ENCODE measurements around the gene CHD1. TPM values are rescaled to one million over a fixed set of nuclear protein-coding genes. Genes with fewer than 3 reads are reported as not detected.
A peak's percentile ranks its signal among the peaks of the same experiment; 100 is the strongest.
"Not testable (repeated sequence)": the region's sequence is repeated elsewhere in the genome, so short reads cannot be mapped to it uniquely, and the experiment has no call there.

CHD1 gene
- polyA plus RNA-seq, 4 donors = 10.6 to 47.2 (median 21.9) TPM

DNA sequence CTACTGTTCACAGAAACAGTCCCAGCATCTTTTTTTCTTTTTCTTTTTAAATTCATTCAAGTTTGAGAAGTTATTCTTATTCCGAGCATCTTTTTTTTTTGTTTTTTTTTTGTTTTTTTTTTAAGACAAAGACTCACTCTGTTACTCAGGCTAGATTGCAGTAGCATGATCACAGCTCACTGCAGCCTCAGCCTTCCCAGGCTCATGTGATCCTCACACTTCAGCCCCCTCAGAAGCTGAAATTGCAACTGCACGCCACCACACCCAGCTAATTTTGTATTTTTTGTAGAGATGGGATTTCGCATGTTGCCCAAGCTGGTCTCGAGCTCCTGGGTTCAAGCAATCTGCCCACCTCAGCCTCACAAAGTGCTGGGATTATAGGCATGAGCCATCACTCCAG is 36.4 kb upstream of the CHD1 start:
- no peak overlapping the region for H3K27ac ChIP-seq (ENCODE audit: low read depth in 1 of 3, low read length in 2 of 3)
- no peak overlapping the region for H3K4me3 ChIP-seq (ENCODE audit: low read depth in 1 of 3, low read length in 3 of 3)
- 93 to 98% (median 95%) methylated on average over 4 of the region's 4 CpGs for WGBS, 3 donors
- no peaks in the 10 kb centered on the region for H3K4me1 ChIP-seq (ENCODE audit: control insufficient read depth in 3 of 3, insufficient read depth in 2 of 3, low read depth in 1 of 3, low read length in 2 of 3)
- peaks cover 0 to 4% of the 10 kb centered on the region in 2 donors for H3K9me3 ChIP-seq (ENCODE audit: control insufficient read depth in 2 of 2, insufficient read depth in 1 of 2, low read depth in 1 of 2, low read length in 1 of 2)
- DNase-seq = no peak
- no peaks in the 10 kb centered on the region for H3K27me3 ChIP-seq (ENCODE audit: control insufficient read depth in 3 of 3, insufficient read depth in 3 of 3, low read length in 3 of 3)
- no peak for FAIRE-seq
- H3K36me3 ChIP-seq (ENCODE audit: control insufficient read depth in 3 of 3, insufficient read depth in 2 of 3, low read depth in 1 of 3, low read length in 3 of 3) = no peaks in the 10 kb centered on the region

DNA sequence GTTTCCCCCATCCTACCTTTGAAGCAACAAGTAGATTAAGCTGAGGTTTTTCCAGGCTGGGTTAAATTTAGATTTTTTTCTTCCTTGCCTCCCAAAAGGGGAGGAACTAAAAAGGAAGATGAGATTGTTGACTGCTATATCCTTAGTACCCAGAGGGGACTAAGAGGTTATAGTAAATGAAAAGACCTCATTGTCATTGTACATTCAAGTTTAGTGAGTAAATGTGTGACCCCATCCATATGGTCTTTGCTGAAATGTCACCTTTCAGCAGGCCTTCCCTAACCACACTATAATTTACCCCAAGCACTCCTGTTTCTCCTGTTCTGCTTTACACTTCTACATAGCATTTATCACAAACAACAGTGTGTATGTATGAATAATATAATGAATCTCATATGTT is 35.8 kb upstream of the CHD1 start:
- no peak overlapping the region for H3K4me3 ChIP-seq (ENCODE audit: low read depth in 1 of 3, low read length in 3 of 3)
- H3K36me3 ChIP-seq (ENCODE audit: control insufficient read depth in 3 of 3, insufficient read depth in 2 of 3, low read depth in 1 of 3, low read length in 3 of 3) = no peaks in the 10 kb centered on the region
- no peaks in the 10 kb centered on the region for H3K4me1 ChIP-seq (ENCODE audit: control insufficient read depth in 3 of 3, insufficient read depth in 2 of 3, low read depth in 1 of 3, low read length in 2 of 3)
- no peaks in the 10 kb centered on the region for H3K27me3 ChIP-seq (ENCODE audit: control insufficient read depth in 3 of 3, insufficient read depth in 3 of 3, low read length in 3 of 3)
- DNase-seq (no peak), FAIRE-seq (no peak)
- no peak overlapping the region for H3K27ac ChIP-seq (ENCODE audit: low read depth in 1 of 3, low read length in 2 of 3)
- H3K9me3 ChIP-seq (ENCODE audit: control insufficient read depth in 2 of 2, insufficient read depth in 1 of 2, low read depth in 1 of 2, low read length in 1 of 2) = peaks cover 0 to 4% of the 10 kb centered on the region in 2 donors

DNA sequence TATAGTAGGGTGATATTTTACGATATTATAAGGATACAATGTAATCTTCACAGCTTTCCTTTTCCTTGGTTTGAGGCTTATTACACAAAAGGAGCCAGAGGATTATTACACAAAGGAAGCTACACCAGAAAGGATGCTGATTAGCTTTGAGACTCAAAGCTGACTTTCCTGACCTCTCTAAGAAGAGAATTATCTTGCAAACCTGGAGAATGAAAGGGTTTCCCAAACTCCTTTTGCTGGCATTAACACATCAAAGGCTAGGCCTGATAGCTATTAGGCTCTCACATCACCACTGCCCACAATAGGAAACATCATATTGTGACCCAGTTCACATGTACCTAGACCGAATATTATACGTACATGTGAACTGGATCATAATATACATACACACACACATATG is 34.2 kb upstream of the CHD1 start:
- H3K4me3 ChIP-seq (ENCODE audit: low read depth in 1 of 3, low read length in 3 of 3) = no peak overlapping the region
- no peaks in the 10 kb centered on the region for H3K4me1 ChIP-seq (ENCODE audit: control insufficient read depth in 3 of 3, insufficient read depth in 2 of 3, low read depth in 1 of 3, low read length in 2 of 3)
- H3K9me3 ChIP-seq (ENCODE audit: control insufficient read depth in 2 of 2, insufficient read depth in 1 of 2, low read depth in 1 of 2, low read length in 1 of 2) = peaks cover 0 to 4% of the 10 kb centered on the region in 2 donors
- DNase-seq = no peak
- H3K36me3 ChIP-seq (ENCODE audit: control insufficient read depth in 3 of 3, insufficient read depth in 2 of 3, low read depth in 1 of 3, low read length in 3 of 3) = no peaks in the 10 kb centered on the region
- FAIRE-seq = no peak
- WGBS, 3 donors = 84 to 94% (median 87%) methylated on average over 3 of the region's 3 CpGs
- no peak overlapping the region for H3K27ac ChIP-seq (ENCODE audit: low read depth in 1 of 3, low read length in 2 of 3)
- no peaks in the 10 kb centered on the region for H3K27me3 ChIP-seq (ENCODE audit: control insufficient read depth in 3 of 3, insufficient read depth in 3 of 3, low read length in 3 of 3)

DNA sequence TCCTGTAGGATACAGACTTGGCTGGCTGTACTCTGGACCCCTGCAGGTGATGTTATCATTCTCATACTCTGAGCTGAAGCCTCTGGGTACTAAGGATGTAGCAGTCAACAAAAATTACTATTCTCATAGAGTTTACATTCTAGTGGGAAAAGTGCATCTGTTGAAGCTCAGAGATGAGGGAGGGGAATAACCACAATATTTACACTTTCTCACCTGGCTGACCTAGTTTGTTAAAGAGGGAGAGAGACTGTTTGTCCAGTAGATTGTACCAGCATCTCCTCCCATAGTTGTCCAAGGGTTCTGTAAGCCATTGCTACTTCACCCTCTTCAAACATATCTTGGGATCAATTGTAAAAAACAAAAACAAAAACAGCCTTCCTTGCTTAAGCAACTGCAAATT is 33.8 kb upstream of the CHD1 start:
- Histone ChIP-seq H3K4me1 (ENCODE audit: control insufficient read depth in 3 of 3, insufficient read depth in 2 of 3, low read depth in 1 of 3, low read length in 2 of 3) (no peaks in the 10 kb centered on the region), H3K27me3 (ENCODE audit: control insufficient read depth in 3 of 3, insufficient read depth in 3 of 3, low read length in 3 of 3) (no peaks in the 10 kb centered on the region), H3K27ac (ENCODE audit: low read depth in 1 of 3, low read length in 2 of 3) (no peak overlapping the region), H3K36me3 (ENCODE audit: control insufficient read depth in 3 of 3, insufficient read depth in 2 of 3, low read depth in 1 of 3, low read length in 3 of 3) (no peaks in the 10 kb centered on the region), H3K9me3 (ENCODE audit: control insufficient read depth in 2 of 2, insufficient read depth in 1 of 2, low read depth in 1 of 2, low read length in 1 of 2) (peaks cover 0 to 4% of the 10 kb centered on the region in 2 donors), H3K4me3 (ENCODE audit: low read depth in 1 of 3, low read length in 3 of 3) (no peak overlapping the region)
- no peak for FAIRE-seq
- no peak for DNase-seq

DNA sequence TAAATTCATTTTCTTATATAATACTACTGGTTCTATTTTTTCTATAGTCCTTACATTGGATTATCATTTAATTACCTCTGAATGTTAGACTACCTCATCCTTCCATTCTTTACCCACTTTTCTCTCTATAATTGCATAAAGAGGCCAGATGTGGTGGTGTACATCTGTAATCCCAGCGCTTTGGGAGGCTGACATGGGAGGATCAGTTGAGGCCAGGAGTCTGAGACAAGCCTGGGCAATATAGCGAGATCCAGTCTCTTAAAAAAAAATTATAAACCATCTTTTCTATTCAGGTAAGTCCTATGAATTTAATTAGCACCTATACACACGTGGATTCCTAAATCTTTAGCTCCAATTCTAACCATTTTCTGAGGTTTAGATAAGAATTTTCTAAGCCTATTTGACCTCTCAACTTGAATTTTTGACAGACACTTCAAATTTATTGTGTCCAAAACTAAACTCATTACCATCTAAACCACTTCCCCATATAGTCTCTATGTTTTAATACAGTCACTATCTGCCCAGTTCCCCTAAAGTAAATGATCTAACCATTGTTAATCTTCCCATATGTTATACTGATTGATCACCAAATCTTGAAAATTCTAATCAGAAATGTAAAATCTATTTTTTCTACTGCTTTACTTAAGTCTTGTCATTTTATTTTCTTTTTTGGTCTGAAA is 33.0 kb upstream of the CHD1 start:
- 89 to 96% (median 96%) methylated on average over 3 of the region's 3 CpGs for WGBS, 3 donors
- no peak for FAIRE-seq

DNA sequence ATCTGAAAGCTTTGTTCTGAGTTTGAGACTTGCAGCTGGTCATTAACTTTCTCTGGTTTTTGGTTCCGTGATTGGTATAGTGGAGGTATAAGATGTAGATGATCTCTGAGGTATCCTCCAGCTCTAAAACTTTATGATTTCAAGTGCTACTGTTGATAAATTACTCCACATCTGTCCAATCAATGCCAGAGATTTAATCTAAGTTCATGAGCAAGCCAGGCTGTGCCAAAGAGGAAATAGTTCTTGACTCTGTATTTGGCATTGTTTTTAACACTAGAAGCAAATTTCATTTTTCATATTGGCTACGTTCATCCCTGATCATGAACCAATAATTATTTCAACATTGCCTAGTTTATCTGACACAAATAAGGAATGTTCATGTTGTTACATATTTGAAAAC is 28.5 kb upstream of the CHD1 start:
- WGBS, 3 donors = 12 to 50% (median 35%) methylated on average over 2 of the region's 2 CpGs
- H3K27ac ChIP-seq (ENCODE audit: low read depth in 1 of 3, low read length in 2 of 3) = no peak overlapping the region
- no peaks in the 10 kb centered on the region for H3K9me3 ChIP-seq (ENCODE audit: control insufficient read depth in 2 of 2, insufficient read depth in 1 of 2, low read depth in 1 of 2, low read length in 1 of 2)
- H3K36me3 ChIP-seq (ENCODE audit: control insufficient read depth in 3 of 3, insufficient read depth in 2 of 3, low read depth in 1 of 3, low read length in 3 of 3) = no peaks in the 10 kb centered on the region
- H3K4me3 ChIP-seq (ENCODE audit: low read depth in 1 of 3, low read length in 3 of 3) = no peak overlapping the region
- DNase-seq (peak in 1 of 2 donors; percentile 30), FAIRE-seq (no peak)
- no peaks in the 10 kb centered on the region for H3K4me1 ChIP-seq (ENCODE audit: control insufficient read depth in 3 of 3, insufficient read depth in 2 of 3, low read depth in 1 of 3, low read length in 2 of 3)
- no peaks in the 10 kb centered on the region for H3K27me3 ChIP-seq (ENCODE audit: control insufficient read depth in 3 of 3, insufficient read depth in 3 of 3, low read length in 3 of 3)

More for the DNA sequence above, 33.0 kb upstream of the CHD1 start:
- H3K4me1 ChIP-seq (ENCODE audit: control insufficient read depth in 3 of 3, insufficient read depth in 2 of 3, low read depth in 1 of 3, low read length in 2 of 3) = no peaks in the 10 kb centered on the region
- no peak overlapping the region for H3K27ac ChIP-seq (ENCODE audit: low read depth in 1 of 3, low read length in 2 of 3)
- H3K36me3 ChIP-seq (ENCODE audit: control insufficient read depth in 3 of 3, insufficient read depth in 2 of 3, low read depth in 1 of 3, low read length in 3 of 3) = no peaks in the 10 kb centered on the region
- no peak for DNase-seq
- peaks cover 0 to 4% of the 10 kb centered on the region in 2 donors for H3K9me3 ChIP-seq (ENCODE audit: control insufficient read depth in 2 of 2, insufficient read depth in 1 of 2, low read depth in 1 of 2, low read length in 1 of 2)
- H3K4me3 ChIP-seq (ENCODE audit: low read depth in 1 of 3, low read length in 3 of 3) = no peak overlapping the region
- H3K27me3 ChIP-seq (ENCODE audit: control insufficient read depth in 3 of 3, insufficient read depth in 3 of 3, low read length in 3 of 3) = no peaks in the 10 kb centered on the region

DNA sequence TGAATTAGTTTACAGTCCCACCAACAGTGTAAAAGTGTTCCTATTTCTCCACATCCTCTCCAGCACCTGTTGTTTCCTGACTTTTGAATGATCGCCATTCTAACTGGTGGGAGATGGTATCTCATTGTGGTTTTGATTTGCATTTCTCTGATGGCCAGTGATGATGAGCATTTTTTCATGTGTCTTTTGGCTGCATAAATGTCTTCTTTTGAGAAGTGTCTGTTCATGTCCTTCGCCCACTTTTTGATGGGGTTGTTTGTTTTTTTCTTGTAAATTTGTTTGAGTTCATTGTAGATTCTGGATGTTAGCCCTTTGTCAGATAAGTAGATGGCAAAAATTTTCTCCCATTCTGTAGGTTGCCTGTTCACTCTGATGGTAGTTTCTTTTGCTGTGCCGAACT is 27.1 kb upstream of the CHD1 start:
- WGBS, 3 donors = 87 to 91% (median 90%) methylated on average over 2 of the region's 3 CpGs
- not testable (repeated sequence) for H3K9me3 ChIP-seq (ENCODE audit: control insufficient read depth in 2 of 2, insufficient read depth in 1 of 2, low read depth in 1 of 2, low read length in 1 of 2); H3K27ac ChIP-seq (ENCODE audit: low read depth in 1 of 3, low read length in 2 of 3); FAIRE-seq; DNase-seq; H3K27me3 ChIP-seq (ENCODE audit: control insufficient read depth in 3 of 3, insufficient read depth in 3 of 3, low read length in 3 of 3); H3K4me3 ChIP-seq (ENCODE audit: low read depth in 1 of 3, low read length in 3 of 3); H3K36me3 ChIP-seq (ENCODE audit: control insufficient read depth in 3 of 3, insufficient read depth in 2 of 3, low read depth in 1 of 3, low read length in 3 of 3); H3K4me1 ChIP-seq (ENCODE audit: control insufficient read depth in 3 of 3, insufficient read depth in 2 of 3, low read depth in 1 of 3, low read length in 2 of 3)

DNA sequence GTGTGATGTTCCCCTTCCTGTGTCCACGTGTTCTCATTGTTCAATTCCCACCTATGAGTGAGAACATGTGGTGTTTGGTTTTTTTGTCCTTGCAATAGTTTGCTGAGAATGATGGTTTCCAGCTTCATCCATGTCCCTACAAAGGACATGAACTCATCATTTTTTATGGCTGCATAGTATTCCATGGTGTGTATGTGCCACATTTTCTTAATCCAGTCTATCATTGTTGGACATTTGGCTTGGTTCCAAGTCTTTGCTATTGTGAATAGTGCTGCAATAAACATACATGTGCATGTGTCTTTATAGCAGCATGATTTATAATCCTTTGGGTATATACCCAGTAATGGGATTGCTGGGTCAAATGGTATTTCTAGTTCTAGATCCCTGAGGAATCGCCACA is 26.7 kb upstream of the CHD1 start:
- H3K4me1 ChIP-seq (ENCODE audit: control insufficient read depth in 3 of 3, insufficient read depth in 2 of 3, low read depth in 1 of 3, low read length in 2 of 3); H3K27me3 ChIP-seq (ENCODE audit: control insufficient read depth in 3 of 3, insufficient read depth in 3 of 3, low read length in 3 of 3); H3K9me3 ChIP-seq (ENCODE audit: control insufficient read depth in 2 of 2, insufficient read depth in 1 of 2, low read depth in 1 of 2, low read length in 1 of 2); DNase-seq; H3K27ac ChIP-seq (ENCODE audit: low read depth in 1 of 3, low read length in 2 of 3); H3K4me3 ChIP-seq (ENCODE audit: low read depth in 1 of 3, low read length in 3 of 3); FAIRE-seq; H3K36me3 ChIP-seq (ENCODE audit: control insufficient read depth in 3 of 3, insufficient read depth in 2 of 3, low read depth in 1 of 3, low read length in 3 of 3): not testable (repeated sequence)
- 87 to 100% (median 92%) methylated on average over 2 of the region's 2 CpGs for whole genome bisulfite sequencing, 3 donors

DNA sequence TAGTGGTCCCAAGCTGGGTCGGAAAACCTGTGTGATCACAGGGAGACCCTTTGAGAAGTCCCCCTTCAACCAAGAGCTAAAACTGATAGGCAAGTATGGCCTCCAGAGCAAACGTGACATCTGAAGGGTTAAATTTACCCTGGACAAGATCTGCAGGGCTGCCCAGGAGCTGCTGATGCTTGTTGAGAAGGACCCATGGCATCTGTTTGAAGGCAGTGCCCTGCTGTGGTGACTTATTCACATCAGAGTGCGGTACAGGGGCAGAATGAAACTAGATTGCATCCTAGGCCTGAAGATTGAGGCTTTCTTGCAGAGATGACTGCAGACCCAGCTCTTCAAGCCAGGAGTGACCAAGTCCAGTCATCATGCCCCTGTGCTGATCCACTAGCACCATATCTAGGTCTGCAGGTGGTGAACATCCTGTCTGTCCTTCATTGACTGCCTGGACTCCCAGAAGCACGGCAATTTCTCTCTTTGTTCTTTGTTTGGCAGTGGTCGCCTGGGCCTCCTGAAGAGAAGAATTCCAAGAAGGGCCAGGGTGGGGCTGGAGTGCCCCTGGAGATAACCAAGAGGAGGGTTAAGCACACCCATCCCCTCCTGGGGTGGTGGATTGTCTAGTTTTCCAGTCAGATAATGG is 25.7 kb upstream of the CHD1 start:
- Histone ChIP-seq H3K36me3 (ENCODE audit: control insufficient read depth in 3 of 3, insufficient read depth in 2 of 3, low read depth in 1 of 3, low read length in 3 of 3) (no peaks in the 10 kb centered on the region), H3K4me1 (ENCODE audit: control insufficient read depth in 3 of 3, insufficient read depth in 2 of 3, low read depth in 1 of 3, low read length in 2 of 3) (no peaks in the 10 kb centered on the region), H3K4me3 (ENCODE audit: low read depth in 1 of 3, low read length in 3 of 3) (no peak overlapping the region), H3K27me3 (ENCODE audit: control insufficient read depth in 3 of 3, insufficient read depth in 3 of 3, low read length in 3 of 3) (no peaks in the 10 kb centered on the region), H3K27ac (ENCODE audit: low read depth in 1 of 3, low read length in 2 of 3) (no peak overlapping the region), H3K9me3 (ENCODE audit: control insufficient read depth in 2 of 2, insufficient read depth in 1 of 2, low read depth in 1 of 2, low read length in 1 of 2) (no peaks in the 10 kb centered on the region)
- DNase-seq (no peak), FAIRE-seq (no peak)
- 84 to 89% (median 85%) methylated on average over 5 of the region's 5 CpGs for WGBS, 3 donors
